HG03460 (cell line): ENCODE data around the gene AK3.
A peak's percentile ranks its signal among the peaks of the same experiment; 100 is the strongest.
"Not testable (repeated sequence)": the region's sequence is repeated elsewhere in the genome, so short reads cannot be mapped to it uniquely, and the experiment has no call there.

Source experiments
- ATAC-seq: cut with Tn5 transposase; IDR thresholded peaks from one replicate; pipeline ENCODE4 v1.9.1; 2021; ENCODE audit not compliant: unreplicated experiment

AK3 gene

DNA sequence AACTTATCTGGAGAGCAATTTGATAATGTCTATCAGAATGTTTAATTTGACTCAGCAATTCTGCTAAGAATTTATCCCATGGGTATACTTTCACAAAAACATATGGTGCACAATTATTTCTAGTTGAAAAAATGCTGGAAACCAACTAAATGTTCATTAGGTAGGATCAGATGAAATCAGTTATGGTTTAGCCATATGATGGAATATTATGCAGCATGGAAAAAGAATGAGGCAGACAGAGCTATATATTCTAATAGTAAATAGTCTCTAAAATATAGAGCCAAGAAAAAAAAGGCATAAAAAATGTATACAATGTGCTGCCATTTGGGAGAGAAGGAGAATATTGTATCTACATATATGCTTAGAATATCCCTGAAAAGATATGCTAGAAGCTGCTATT is 71.1 kb downstream of the AK3 start:
- ATAC-seq, result no peak

GRCh38 chr9:4668604-4669003 is 72.4 kb downstream of the AK3 start:
- no peak for ATAC-seq

- ATAC-seq, result no peak
Measured at GRCh38 chr9:4667681-4668080, 73.3 kb downstream of the AK3 start.

- ATAC-seq, result no peak
Measured at GRCh38 chr9:4666042-4666699, 74.8 kb downstream of the AK3 start, which contains the start of gene SPATA6L. TSS of gene SPATA6L (minus strand) at chr9:4666480. CDS start at chr9:4666250, 230 bp downstream.

DNA sequence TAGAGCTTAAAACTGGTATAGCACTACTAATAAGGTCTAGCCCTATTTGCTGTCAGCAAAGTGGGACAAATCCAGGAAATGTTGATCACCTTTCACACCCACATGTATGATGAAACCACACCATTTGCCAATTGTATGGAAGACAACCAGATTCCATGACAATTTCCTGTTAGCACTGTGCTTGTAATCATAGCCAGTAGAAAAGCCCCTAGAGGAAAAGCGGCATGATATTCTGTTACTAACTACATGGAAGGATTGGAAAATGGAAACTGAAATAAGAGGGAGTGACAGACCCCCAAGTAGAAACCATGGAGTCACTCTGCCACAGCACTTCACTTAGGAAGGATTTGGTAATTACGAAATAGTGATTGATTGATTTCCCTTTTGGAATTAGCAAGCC is 75.6 kb downstream of the AK3 start:
- ATAC-seq, result no peak

DNA sequence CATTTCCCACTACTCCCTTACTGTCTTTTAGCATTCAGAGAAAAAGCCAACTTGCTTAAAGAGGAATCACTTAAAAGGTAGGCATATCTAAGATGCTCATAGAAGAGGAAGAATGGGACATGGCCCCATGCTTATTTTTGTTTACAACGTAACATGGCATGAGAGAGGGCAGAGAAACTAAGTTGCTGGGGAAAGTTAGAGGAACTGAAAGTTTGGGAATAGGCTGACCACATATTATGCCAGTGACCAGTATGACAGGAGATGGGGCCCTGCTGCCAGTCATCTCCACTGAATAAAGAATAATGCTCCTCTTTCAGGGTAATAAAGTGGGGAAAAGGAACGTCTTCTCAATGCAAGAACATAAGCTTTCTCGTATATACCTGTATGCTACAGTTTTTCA is 77.0 kb downstream of the AK3 start:
- ATAC-seq, result no peak

DNA sequence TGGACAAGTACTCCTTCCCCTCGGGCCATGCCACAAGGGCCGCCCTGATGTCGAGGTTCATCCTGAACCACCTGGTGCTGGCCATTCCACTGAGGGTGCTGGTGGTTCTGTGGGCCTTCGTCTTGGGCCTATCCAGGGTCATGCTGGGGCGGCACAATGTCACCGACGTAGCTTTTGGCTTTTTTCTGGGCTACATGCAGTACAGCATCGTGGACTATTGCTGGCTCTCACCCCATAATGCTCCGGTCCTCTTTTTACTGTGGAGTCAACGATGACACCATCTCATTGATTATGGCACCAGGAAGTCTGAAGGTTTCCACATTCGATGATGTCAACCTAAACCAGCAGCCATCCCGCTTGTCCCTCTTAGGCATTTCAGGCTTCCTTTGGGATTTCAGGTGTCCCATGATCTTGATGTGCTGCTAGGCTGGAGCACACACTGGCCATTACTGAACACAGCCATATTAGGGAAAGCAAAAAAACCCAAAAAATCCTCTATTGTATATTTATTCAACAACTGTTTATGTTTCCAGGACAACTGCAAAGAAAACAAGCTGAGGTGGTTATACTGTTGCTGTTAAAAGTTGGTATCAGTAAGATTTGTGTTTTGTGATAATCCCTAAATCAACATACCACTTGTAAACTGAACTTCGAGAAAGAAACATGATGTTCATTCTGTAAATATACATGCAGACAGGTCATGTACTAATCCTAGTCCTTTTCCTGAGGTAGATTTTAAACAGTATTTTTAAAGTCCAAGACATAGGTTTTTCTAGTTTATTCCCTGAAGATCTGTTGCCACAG is 77.8 kb downstream of the AK3 start:
- ATAC-seq, result no peak

DNA sequence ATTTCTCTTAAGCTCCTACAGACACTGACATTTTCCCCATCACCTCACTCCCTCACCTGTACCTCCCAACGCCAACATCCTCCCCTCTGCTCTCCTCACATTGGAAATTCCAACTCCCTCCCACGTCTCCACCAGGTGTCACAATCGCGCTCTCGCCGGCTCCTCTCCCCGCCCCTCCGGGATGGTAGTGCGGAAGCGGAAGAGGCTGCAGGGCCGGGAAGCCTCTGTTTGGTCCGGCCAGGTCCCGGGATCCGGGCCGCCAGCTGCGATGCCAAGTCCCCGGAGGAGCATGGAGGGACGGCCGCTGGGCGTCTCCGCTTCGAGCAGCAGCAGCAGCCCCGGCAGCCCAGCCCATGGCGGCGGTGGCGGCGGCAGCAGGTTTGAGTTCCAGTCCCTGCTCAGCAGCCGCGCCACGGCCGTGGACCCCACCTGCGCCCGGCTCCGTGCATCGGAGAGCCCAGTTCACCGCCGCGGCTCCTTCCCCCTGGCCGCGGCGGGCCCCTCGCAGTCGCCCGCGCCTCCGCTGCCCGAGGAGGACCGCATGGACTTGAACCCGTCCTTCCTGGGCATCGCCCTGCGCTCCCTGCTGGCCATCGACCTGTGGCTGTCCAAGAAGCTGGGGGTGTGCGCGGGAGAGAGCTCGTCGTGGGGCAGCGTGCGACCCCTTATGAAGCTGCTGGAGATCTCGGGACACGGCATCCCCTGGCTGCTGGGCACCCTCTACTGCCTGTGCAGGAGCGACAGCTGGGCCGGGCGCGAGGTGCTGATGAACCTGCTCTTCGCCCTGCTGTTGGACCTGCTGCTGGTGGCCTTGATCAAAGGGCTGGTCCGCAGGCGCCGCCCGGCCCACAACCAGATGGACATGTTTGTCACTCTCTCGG is 78.7 kb downstream of the AK3 start, which contains the start of gene PLPP6:
TSS of gene PLPP6 (plus strand) at position 187 of the 881 bp plus-strand sequence. CDS start at position 269, 82 bp downstream.
- peak; percentile 88 for ATAC-seq

- no peak for ATAC-seq
Measured at GRCh38 chr9:4661611-4662010, 79.4 kb downstream of the AK3 start.

- no peak for ATAC-seq
Measured at GRCh38 chr9:4661165-4661564, 79.8 kb downstream of the AK3 start.

- ATAC-seq, result not testable (repeated sequence)
Measured at GRCh38 chr9:4660665-4661064, 80.3 kb downstream of the AK3 start.
